Omental fat pad (tissue), 4 donors: ENCODE results near the gene WNT8B. TPM values are rescaled to one million over a fixed set of nuclear protein-coding genes. Genes with fewer than 3 reads are reported as not detected.

Experiments
- ATAC-seq: fragments of 150-250 bp; one replicate; pipeline ENCODE4 v1.9.1; 2016; ENCODE audit warnings: mild to moderate bottlenecking, moderate library complexity; ENCODE audit not compliant: low FRiP score
- DNase-seq: peaks from one replicate; pipeline ENCODE4 v3.0.0-alpha.2; 2019; ENCODE audit warnings: low spot score
- total RNA-seq, 4 donors: library from RNA; depleted of rRNA; stranded (reverse); fragments of >200 nt; gene quantifications; one replicate each; pipeline ENCODE4 v1.1.0, GENCODE V29; 2016
- TF ChIP-seq, protein P1 (sequence below), 3 donors: fragments of 450-650 bp; IDR thresholded peaks; one replicate each; pipeline ENCODE4 v1.5.1; 2016 to 2017; ENCODE audit warnings: antibody characterized with exemption in 3 of 3, mild to moderate bottlenecking in 3 of 3, moderate library complexity in 2 of 3

Gene WNT8B
- total RNA-seq, 4 donors from 2014 or later, result not detected

DNA sequence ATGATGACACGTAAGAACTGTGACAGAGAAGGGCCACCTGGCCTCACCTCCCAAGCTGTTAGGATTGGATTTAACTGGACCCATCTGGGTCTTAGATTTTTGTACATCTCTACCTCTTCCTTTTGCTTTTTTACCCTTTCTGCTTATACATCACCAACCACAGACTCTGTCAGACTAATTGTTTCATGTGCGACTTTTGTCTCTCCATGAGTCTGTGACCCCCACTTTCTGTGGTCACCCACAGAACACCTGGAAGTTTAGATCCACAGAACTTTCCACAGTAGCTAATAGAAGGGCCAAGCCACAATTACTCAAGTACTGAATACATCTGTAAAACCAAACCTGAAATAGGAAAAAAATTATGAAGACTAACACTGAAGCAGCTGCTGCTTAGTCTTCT lies 33.8 kb downstream of the WNT8B start:
- ATAC-seq, result no peak

GRCh38 chr10:100498059-100498458 lies 35.2 kb downstream of the WNT8B start:
- DNase-seq, result no peak
- TF ChIP-seq, protein P1, sequence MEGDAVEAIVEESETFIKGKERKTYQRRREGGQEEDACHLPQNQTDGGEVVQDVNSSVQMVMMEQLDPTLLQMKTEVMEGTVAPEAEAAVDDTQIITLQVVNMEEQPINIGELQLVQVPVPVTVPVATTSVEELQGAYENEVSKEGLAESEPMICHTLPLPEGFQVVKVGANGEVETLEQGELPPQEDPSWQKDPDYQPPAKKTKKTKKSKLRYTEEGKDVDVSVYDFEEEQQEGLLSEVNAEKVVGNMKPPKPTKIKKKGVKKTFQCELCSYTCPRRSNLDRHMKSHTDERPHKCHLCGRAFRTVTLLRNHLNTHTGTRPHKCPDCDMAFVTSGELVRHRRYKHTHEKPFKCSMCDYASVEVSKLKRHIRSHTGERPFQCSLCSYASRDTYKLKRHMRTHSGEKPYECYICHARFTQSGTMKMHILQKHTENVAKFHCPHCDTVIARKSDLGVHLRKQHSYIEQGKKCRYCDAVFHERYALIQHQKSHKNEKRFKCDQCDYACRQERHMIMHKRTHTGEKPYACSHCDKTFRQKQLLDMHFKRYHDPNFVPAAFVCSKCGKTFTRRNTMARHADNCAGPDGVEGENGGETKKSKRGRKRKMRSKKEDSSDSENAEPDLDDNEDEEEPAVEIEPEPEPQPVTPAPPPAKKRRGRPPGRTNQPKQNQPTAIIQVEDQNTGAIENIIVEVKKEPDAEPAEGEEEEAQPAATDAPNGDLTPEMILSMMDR (IDR thresholded peaks at IDR 0.05), result no peak
- no peak for ATAC-seq

More for the DNA sequence above, 33.8 kb downstream of the WNT8B start:
- no peak for DNase-seq
- TF ChIP-seq, protein P1 (IDR thresholded peaks at IDR 0.05), result no peak

- no peak for DNase-seq
- TF ChIP-seq, protein P1 (IDR thresholded peaks at IDR 0.05), result no peak
- ATAC-seq, result no peak
Measured at GRCh38 chr10:100501423-100501822, 38.6 kb downstream of the WNT8B start.

DNA sequence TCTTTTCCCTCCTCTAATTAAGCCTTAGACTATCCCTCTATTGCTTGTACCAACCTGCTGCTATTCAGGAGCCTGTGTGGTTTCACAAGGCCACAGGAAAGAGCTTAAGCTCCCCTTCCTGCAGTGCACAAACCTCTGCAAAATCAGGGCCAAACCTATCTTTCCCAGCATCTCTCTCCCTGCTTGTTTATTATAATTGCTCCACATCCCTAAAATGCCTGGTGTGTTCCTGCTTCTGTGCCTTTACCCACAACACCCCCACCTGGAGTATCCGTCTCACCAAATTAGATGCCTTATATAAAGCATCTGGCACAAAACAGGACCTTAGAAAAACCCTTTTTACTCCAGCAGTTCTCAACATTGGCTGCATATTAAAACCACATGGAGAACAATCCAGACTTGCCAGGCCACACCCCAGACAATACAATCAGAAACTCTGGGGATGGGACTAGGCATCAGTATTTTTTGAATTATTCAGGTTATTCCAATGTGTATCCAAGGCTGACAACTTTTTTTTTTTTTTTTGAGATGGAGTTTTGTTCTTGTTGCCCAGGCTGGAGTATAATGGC lies 40.2 kb downstream of the WNT8B start:
- no peak for ATAC-seq
- TF ChIP-seq, protein P1 (IDR thresholded peaks at IDR 0.05), result no peak
- DNase-seq, result no peak

- TF ChIP-seq, protein P1 (IDR thresholded peaks at IDR 0.05), result no peak
- DNase-seq, result no peak
- no peak for ATAC-seq
Measured at GRCh38 chr10:100504096-100504495, 41.3 kb downstream of the WNT8B start.

- ATAC-seq, result no peak
Measured at GRCh38 chr10:100505164-100505563, 42.4 kb downstream of the WNT8B start.

More at GRCh38 chr10:100505164-100505563, 42.4 kb downstream of the WNT8B start:
- TF ChIP-seq, protein P1 (IDR thresholded peaks at IDR 0.05), result no peak
- DNase-seq, result no peak
